ENCODE data around the gene SLC49A3.
A peak's percentile ranks its signal among the peaks of the same experiment; 100 is the strongest.

Gene SLC49A3

GRCh38 chr4:658681-659667 is 30.0 kb downstream of the SLC49A3 start:
- intact Hi-C loops (cut with DNase I): no loop called here
- DNase-seq: peak in 4 of 10 donors; percentile 5 to 76 (median 69)

- peak in 4 of 10 donors; percentile 21 to 80 (median 74) for DNase-seq
- intact Hi-C loops (cut with DNase I): no loop called here
Measured at GRCh38 chr4:657834-658667, 30.9 kb downstream of the SLC49A3 start.

- intact Hi-C loops (cut with DNase I): no loop called here
- peak in 4 of 10 donors; percentile 16 to 78 (median 64) for DNase-seq
Measured at GRCh38 chr4:657338-657833, 31.6 kb downstream of the SLC49A3 start.

- intact Hi-C loops (cut with DNase I): no loop called here
Measured at GRCh38 chr4:656436-657337, 32.3 kb downstream of the SLC49A3 start.

DNA sequence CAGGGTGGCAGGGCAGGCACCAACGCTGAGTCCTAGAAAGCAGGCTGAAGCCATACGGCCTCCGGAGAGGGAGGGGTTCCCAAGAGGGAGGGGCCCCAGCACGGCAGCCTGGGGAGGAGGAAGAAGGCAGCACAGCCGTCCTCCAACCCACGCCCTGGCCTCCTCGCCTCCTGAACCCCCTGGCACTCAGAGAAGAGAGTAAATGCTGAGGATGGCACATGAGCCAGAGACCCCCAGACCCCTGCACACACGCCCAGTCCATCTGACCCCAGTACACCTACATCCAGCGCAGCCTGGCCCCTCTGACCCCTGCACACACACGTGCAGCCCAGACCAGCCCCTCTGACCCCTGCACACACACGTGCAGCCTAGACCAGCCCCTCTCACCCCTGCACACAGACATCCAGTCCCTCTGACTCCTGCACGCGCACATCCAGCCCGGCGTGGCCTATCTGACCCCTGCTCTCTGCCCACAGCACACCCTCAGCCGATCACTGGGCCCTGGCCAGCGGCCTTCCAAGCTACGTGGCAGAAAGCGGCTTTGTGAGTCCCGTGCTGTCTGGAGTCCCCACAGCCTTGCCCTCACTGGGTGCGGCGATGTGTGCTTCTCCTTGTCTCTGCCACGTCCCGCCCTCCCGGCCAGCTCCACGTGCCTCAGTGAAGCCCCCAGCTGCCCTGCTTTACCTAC is 33.3 kb downstream of the SLC49A3 start:
- peak in 5 of 10 donors; percentile 26 to 89 (median 71) for DNase-seq
- intact Hi-C loops (cut with DNase I): no loop called here

More at GRCh38 chr4:656436-657337, 32.3 kb downstream of the SLC49A3 start:
- DNase-seq: peak in 4 of 10 donors; percentile 25 to 88 (median 76)

DNA sequence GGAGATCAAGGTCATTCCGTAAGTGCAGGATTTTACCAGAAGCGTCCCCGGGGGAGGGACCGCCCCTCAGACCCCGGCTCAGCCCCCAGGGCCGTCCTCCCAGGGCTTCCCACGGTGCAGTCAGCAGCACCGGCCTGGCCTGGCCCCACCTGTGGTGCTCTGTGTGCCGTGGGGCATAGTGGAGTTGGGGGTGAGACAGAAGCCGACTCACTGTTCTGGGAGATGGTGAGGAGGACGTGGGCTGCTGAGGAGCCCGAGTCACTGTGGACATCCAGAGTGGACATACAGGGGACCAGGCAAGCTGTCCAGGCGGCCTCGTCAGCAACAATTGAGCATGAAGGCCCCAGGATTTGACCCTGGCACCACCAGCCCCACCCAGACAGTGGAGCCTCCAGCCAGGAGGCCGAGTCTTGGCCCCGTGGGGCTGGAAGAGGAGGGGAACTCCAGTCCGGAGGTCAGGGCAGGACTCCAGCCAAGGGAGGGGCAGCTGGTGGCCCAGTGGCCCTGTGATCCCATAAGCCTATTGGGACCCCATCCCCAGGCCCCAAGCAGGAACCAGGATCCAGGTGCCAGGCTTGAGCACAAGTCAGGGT is 34.0 kb downstream of the SLC49A3 start:
- intact Hi-C loops (cut with DNase I): no loop called here
- peak in 8 of 10 donors; percentile 30 to 93 (median 60) for DNase-seq

DNA sequence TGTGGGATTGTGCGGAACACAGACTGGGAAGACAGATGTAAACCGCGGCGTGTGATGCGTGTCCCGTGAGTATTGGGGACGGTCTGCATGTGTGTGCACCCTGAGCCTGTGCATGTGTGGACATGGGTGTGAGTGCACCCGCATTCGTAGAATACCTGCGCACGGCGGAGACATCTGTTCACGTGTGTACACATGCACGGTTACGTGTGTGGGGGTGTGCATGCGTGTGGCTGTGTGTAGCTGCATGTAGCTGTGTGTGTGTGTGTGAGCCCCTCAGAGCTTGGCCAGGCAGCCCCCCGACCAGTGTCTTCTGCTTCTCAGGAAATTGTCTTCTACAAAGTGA is 34.5 kb downstream of the SLC49A3 start:
- peak in 3 of 10 donors; percentile 7 to 82 (median 61) for DNase-seq
- intact Hi-C loops (cut with DNase I): no loop called here

DNA sequence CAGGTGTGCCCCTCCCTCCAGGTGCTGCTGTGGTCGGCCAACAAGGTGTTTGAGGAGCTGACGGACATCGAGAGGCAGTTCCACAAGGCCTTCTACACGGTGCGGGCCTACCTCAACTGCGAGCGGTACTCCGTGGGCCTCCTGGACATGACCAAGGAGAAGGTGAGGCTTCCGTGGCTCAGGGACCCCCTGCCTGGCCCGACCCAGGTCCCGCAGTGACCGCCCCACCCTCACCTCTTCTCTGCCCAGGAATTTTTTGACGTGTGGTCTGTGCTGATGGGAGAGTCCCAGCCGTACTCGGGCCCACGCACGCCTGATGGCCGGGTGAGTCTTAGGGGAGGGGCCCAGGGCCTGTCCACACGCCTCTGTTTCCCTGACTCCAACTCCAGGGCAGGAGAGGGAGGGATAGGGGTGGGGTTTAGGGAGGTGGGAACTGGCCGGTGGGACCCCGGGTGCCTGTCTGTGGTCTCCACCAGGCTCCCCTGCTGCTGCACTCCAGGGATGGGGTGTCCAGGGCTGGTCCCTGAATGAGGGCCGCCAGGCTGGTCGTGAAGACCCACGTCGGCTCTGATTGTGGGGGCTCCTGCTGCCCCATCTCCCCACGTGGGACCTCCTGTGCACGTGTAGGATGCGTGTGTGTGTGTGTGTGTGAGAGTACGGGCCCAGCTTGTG is 35.0 kb downstream of the SLC49A3 start:
- intact Hi-C loops (cut with DNase I): no loop called here

DNA sequence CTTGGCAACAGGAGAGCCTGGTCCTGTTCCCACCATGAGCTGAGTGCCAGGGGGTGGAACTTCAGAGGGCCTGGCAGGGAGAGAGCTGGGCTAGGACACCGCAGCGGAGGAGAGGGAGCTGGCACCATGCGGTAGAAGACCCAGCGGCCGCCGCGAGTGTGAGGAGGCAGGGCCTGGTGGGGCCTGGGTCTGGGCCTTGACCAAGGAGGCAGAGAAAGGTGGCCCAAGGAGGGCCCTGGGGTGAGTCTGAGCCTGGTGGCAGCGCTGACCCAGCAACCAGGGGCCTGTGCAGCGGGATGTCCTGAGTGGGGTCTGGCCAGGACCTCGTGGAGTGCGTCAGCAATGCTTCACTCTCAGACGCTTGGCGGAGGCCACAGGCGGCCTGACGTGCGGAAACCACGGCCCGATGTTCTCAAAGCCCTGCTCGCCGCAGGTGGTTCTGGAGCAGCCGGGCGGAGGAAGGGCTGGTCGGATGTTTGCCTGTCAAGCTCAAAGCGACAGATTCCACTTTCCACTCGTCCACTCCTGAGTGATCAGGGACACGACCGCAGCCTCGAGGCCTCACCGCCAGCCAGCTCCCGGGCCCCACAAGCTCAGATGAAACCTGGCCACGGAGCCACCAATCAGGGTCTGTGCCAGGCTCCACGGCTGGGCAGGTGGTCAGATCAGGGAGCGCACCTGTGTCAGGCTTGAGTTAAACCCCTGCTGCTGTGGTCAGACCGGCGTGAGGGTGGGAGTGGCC is 35.7 kb downstream of the SLC49A3 start:
- intact Hi-C loops (cut with DNase I): no loop called here
- DNase-seq: peak in 3 of 10 donors; percentile 69 to 88 (median 77)

More for the DNA sequence above, 35.0 kb downstream of the SLC49A3 start:
- DNase-seq: peak in 3 of 10 donors; percentile 29 to 85 (median 71)

GRCh38 chr4:651884-652642 is 36.9 kb downstream of the SLC49A3 start:
- intact Hi-C loops (cut with DNase I): no loop called here
- DNase-seq: peak in 3 of 10 donors; percentile 46 to 78 (median 77)

DNA sequence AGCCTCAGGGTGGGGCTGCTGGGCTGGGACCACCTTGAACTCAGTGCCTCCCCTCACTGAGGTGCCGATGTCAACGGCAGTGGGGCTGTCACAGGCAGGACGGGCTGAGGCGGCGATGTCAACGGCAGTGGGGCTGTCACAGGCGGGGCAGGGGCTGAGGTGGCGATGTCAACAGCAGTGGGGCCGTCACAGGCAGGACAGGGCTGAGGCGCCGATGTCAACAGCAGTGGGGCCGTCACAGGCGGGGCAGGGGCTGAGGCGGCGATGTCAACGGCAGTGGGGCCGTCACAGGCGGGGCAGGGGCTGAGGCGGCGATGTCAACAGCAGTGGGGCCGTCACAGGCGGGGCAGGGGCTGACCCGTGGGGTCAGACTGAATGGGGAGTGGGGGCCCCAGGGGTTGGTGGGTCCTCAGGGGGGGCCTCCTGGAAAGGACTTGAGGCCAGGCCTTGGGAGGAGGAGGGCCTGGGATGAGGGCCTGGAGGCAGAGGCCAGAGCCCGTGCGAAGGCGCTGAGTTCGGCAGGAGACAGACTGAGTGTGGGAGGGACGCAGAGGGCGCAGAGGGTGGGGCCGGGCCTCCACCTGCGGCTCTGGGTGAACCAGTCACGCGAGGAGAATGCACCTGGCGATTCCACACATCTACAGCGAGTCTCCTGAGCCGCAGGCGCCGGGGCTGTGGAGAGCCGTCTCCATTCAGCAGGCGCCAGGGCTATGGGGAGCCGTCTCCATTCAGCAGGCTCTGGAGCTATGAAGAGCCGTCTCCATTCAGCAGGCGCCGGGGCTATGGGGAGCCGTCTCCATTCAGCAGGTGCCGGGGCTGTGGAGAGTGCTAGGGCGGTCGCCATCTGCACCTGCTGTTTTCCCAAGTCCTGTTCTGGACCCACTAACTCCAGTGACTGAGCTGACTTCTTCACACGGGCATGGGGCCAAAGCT is 37.7 kb downstream of the SLC49A3 start:
- intact Hi-C loops (cut with DNase I): no loop called here
- DNase-seq: peak; percentile 53 to 96 (median 77)

DNA sequence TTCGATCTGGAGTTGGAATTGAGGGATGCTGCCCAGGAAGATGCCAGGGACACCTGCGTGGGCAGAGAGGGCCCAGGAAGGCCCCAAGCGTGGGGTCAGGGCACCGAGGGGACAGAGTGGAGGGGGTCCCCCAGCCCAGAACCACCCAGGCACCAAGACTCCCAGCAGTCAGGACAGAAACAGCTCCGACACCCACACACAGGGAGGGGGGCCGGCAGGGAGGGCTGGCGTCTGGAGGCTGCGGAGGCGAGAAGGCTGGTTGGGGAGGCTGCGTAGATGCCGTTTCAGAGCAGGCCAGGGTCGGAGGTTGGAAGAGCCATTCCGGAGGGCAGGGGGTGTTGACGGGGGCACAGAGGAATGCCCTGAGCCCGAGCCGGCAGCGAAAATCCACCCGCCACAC is 38.5 kb downstream of the SLC49A3 start:
- peak in 4 of 10 donors; percentile 55 to 92 (median 88) for DNase-seq
- intact Hi-C loops (cut with DNase I): no loop called here

GRCh38 chr4:649751-650310 is 39.1 kb downstream of the SLC49A3 start:
- peak in 3 of 10 donors; percentile 55 to 80 (median 59) for DNase-seq
- intact Hi-C loops (cut with DNase I): no loop called here

DNA sequence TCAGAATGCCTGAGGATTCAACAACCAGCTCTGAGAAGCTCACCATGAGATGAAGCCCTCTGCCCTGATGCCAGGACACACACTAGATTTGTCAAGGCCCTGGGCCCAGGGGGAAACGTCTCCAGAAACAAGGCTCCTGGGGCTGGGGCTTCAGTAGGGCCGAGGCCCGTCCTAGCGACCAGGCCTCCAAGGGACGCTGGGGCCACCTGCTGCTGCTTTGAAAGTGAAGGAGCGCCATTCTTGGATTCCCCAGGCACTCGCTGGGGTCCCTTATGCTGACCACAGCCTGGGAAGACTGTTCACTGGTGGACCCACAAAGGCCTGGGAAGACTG is 39.7 kb downstream of the SLC49A3 start:
- peak in 1 of 10 donors; percentile 71 for DNase-seq
- intact Hi-C loops (cut with DNase I): no loop called here

GRCh38 chr4:648579-649292 is 40.2 kb downstream of the SLC49A3 start:
- peak in 3 of 10 donors; percentile 54 to 75 (median 67) for DNase-seq
- intact Hi-C loops (cut with DNase I): no loop called here
